Measurements from ENCODE around the gene ZNF197. TPM values are rescaled to one million over a fixed set of nuclear protein-coding genes. Genes with fewer than 3 reads are reported as not detected.

Gene ZNF197
- total RNA-seq, 1 experiment from 2014 or later, result 7.0 TPM

- no TSS peak for BruUV-seq (replicated peaks)
Measured at GRCh38 chr3:44654039-44654438, 29.2 kb downstream of the ZNF197 start.

GRCh38 chr3:44659015-44659414, 34.2 kb downstream of the ZNF197 start:
- H3K9me3 ChIP-seq (ENCODE audit: control insufficient read depth, insufficient read depth, low read depth, low read length), result peaks cover 51% of the 10 kb centered on the region
- ChIA-PET POLR2A (no interaction called here), CTCF (no interaction called here)
- TF ChIP-seq POLR2AphosphoS5 (IDR thresholded peaks at IDR 0.05; ENCODE audit: low read depth, low read length), result no peak
- no peak for TF ChIP-seq CTCF (IDR thresholded peaks at IDR 0.05)
- no peak for TF ChIP-seq TCF7L2 (IDR thresholded peaks at IDR 0.05; ENCODE audit: low read depth, low read length)
- TF ChIP-seq REST (IDR thresholded peaks at IDR 0.05; ENCODE audit: insufficient read depth in 1 of 2, low read depth in 2 of 2, low read length in 1 of 2), result no peak
- TF ChIP-seq SIN3A (IDR thresholded peaks at IDR 0.05; ENCODE audit: borderline replicate concordance, insufficient read depth, low read depth, low read length), result no peak
- peaks cover 14% of the 10 kb centered on the region for H3K36me3 ChIP-seq (ENCODE audit: control insufficient read depth, insufficient read depth, low read length)
- H3K27ac ChIP-seq (ENCODE audit: low read length), result no peak overlapping the region
- H3K4me3 ChIP-seq (ENCODE audit: low read depth in 2 of 2, low read length in 2 of 2), result no peak overlapping the region
- intact Hi-C loops (cut with micrococcal nuclease; ENCODE audit: unreplicated experiment) (no loop called here), in situ Hi-C loops (cut with HindIII; ENCODE audit: low pct_unique_long_range_greater_than_20kb, low sequenced_read_pairs) (no loop called here)
- no peaks in the 10 kb centered on the region for H3K27me3 ChIP-seq (ENCODE audit: control insufficient read depth, insufficient read depth, low read length)
- BruUV-seq (replicated peaks), result no TSS peak
- DNase-seq (ENCODE audit: low read depth, low spot score) (no peak), ATAC-seq (no peak)
- no peaks in the 10 kb centered on the region for H3K4me1 ChIP-seq (ENCODE audit: control insufficient read depth, insufficient read depth, low read length)

More at GRCh38 chr3:44654039-44654438, 29.2 kb downstream of the ZNF197 start:
- TF ChIP-seq POLR2AphosphoS5 (IDR thresholded peaks at IDR 0.05; ENCODE audit: low read depth, low read length) (no peak), CTCF (IDR thresholded peaks at IDR 0.05) (no peak), REST (IDR thresholded peaks at IDR 0.05; ENCODE audit: insufficient read depth in 1 of 2, low read depth in 2 of 2, low read length in 1 of 2) (no peak), SIN3A (IDR thresholded peaks at IDR 0.05; ENCODE audit: borderline replicate concordance, insufficient read depth, low read depth, low read length) (no peak), TCF7L2 (IDR thresholded peaks at IDR 0.05; ENCODE audit: low read depth, low read length) (no peak)
- no peak for DNase-seq (ENCODE audit: low read depth, low spot score)
- in situ Hi-C loops (cut with HindIII; ENCODE audit: low pct_unique_long_range_greater_than_20kb, low sequenced_read_pairs), result no loop called here
- Histone ChIP-seq H3K9me3 (ENCODE audit: control insufficient read depth, insufficient read depth, low read depth, low read length) (peaks cover 58% of the 10 kb centered on the region), H3K36me3 (ENCODE audit: control insufficient read depth, insufficient read depth, low read length) (peaks cover 24% of the 10 kb centered on the region), H3K27me3 (ENCODE audit: control insufficient read depth, insufficient read depth, low read length) (no peaks in the 10 kb centered on the region), H3K4me3 (ENCODE audit: low read depth in 2 of 2, low read length in 2 of 2) (no peak overlapping the region), H3K27ac (ENCODE audit: low read length) (no peak overlapping the region), H3K4me1 (ENCODE audit: control insufficient read depth, insufficient read depth, low read length) (no peaks in the 10 kb centered on the region)
- ATAC-seq, result no peak
- CTCF ChIA-PET, result no interaction called here
- POLR2A ChIA-PET, result no interaction called here
- intact Hi-C loops (cut with micrococcal nuclease; ENCODE audit: unreplicated experiment), result no loop called here
